Measurements from ENCODE around the gene MYB.

DNA sequence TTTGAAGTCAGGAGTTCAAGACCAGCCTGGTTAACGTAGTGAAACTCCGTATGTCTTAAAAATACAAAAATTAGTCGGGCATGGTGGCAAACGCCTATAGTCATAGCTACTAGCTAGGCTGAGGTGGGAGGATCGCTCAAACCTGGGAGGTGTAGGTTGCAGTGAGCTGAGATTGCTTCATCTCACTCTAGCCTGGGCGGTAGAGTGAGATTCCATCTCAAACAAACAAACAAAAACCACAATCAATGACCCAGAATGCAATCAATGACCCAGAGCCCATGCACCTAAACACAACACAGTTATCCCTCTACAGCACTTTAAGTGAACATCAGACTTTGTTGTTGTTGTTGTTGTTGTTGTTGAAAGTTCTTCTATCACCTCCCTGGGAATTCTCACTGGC is 77.9 kb downstream of the MYB start:
- TF ChIP-seq, protein P1, sequence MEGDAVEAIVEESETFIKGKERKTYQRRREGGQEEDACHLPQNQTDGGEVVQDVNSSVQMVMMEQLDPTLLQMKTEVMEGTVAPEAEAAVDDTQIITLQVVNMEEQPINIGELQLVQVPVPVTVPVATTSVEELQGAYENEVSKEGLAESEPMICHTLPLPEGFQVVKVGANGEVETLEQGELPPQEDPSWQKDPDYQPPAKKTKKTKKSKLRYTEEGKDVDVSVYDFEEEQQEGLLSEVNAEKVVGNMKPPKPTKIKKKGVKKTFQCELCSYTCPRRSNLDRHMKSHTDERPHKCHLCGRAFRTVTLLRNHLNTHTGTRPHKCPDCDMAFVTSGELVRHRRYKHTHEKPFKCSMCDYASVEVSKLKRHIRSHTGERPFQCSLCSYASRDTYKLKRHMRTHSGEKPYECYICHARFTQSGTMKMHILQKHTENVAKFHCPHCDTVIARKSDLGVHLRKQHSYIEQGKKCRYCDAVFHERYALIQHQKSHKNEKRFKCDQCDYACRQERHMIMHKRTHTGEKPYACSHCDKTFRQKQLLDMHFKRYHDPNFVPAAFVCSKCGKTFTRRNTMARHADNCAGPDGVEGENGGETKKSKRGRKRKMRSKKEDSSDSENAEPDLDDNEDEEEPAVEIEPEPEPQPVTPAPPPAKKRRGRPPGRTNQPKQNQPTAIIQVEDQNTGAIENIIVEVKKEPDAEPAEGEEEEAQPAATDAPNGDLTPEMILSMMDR (conservative IDR thresholded peaks at IDR 0.05; ENCODE audit: low read depth in 2 of 2), result no peak
- no peak for TF ChIP-seq ZNF331 (CRISPR knock-in tag; IDR thresholded peaks at IDR 0.05; ENCODE audit: low read depth)
- no peak for TF ChIP-seq EZH2 (IDR thresholded peaks at IDR 0.05; ENCODE audit: low read depth, unreplicated experiment)
- no peak for TF ChIP-seq POLR2AphosphoS5 (IDR thresholded peaks at IDR 0.05; ENCODE audit: low read depth)
- TF ChIP-seq, protein P2, sequence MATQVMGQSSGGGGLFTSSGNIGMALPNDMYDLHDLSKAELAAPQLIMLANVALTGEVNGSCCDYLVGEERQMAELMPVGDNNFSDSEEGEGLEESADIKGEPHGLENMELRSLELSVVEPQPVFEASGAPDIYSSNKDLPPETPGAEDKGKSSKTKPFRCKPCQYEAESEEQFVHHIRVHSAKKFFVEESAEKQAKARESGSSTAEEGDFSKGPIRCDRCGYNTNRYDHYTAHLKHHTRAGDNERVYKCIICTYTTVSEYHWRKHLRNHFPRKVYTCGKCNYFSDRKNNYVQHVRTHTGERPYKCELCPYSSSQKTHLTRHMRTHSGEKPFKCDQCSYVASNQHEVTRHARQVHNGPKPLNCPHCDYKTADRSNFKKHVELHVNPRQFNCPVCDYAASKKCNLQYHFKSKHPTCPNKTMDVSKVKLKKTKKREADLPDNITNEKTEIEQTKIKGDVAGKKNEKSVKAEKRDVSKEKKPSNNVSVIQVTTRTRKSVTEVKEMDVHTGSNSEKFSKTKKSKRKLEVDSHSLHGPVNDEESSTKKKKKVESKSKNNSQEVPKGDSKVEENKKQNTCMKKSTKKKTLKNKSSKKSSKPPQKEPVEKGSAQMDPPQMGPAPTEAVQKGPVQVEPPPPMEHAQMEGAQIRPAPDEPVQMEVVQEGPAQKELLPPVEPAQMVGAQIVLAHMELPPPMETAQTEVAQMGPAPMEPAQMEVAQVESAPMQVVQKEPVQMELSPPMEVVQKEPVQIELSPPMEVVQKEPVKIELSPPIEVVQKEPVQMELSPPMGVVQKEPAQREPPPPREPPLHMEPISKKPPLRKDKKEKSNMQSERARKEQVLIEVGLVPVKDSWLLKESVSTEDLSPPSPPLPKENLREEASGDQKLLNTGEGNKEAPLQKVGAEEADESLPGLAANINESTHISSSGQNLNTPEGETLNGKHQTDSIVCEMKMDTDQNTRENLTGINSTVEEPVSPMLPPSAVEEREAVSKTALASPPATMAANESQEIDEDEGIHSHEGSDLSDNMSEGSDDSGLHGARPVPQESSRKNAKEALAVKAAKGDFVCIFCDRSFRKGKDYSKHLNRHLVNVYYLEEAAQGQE (IDR thresholded peaks at IDR 0.05; ENCODE audit: unreplicated experiment), result no peak
- TF ChIP-seq EZH2phosphoT487 (IDR thresholded peaks at IDR 0.05; ENCODE audit: unreplicated experiment), result no peak
- TF ChIP-seq JUNB (IDR thresholded peaks at IDR 0.05; ENCODE audit: unreplicated experiment), result no peak
- TF ChIP-seq ZNF114 (CRISPR knock-in tag; IDR thresholded peaks at IDR 0.05), result no peak

Measured in GM23338 (cell line).